Mucosa of descending colon (tissue), 3 donors: ENCODE results near the gene GPD2. TPM values are rescaled to one million over a fixed set of nuclear protein-coding genes. Genes with fewer than 3 reads are reported as not detected.

Experiments used
- ATAC-seq: fragments of 200-7000 bp; cut with Tn5 transposase; one replicate; pipeline ENCODE4 v1.9.1; 2020; ENCODE audit warnings: mild to moderate bottlenecking, moderate library complexity
- DNase-seq, 3 donors: peaks; one replicate each; pipeline ENCODE4 v3.0.0-alpha.2; 2020
- H3K36me3 ChIP-seq: fragments of 200-600 bp; one replicate; pipeline ENCODE4 v1.8.0; 2021; ENCODE audit warnings: low read depth, mild to moderate bottlenecking
- H3K4me1 ChIP-seq: fragments of 200-600 bp; one replicate; pipeline ENCODE4 v1.8.0; 2021; ENCODE audit warnings: low read depth, mild to moderate bottlenecking
- H3K4me3 ChIP-seq: fragments of 200-600 bp; one replicate; pipeline ENCODE4 v1.8.0; 2021; ENCODE audit warnings: mild to moderate bottlenecking
- H3K9me3 ChIP-seq: fragments of 200-600 bp; one replicate; pipeline ENCODE4 v1.8.0; 2021; ENCODE audit warnings: mild to moderate bottlenecking
- CTCF ChIP-seq: fragments of 200-600 bp; IDR thresholded peaks from one replicate; pipeline ENCODE4 v1.8.0; 2022; ENCODE audit warnings: antibody characterized with exemption, mild to moderate bottlenecking
- intact Hi-C, 2 donors: fragments of 100-400 bp; cut with DNase I in 1 of 2; cut with micrococcal nuclease in 1 of 2; formaldehyde crosslinking; loops; one replicate each; pipeline versions ENCODE4 v1.11.0 to v1.11.1; 2022; cut with DNase I, micrococcal nuclease
- total RNA-seq, 3 donors: library from RNA; stranded (reverse); fragmentation: NEBNext Ultra II Directional in 2 of 3; extraction: Animal tissue kit (Norgen Biotek cat#: 25700) in 2 of 3; gene quantifications; one replicate each; pipeline versions ENCODE4 v1.2.1 to v1.2.4, GENCODE V29; 2021 to 2023
- donor health status: DM: no; HTN: no; CAD: no; lungs with moderate emphysema.
- donor health status: DM: no; HTN: no; CAD: no.
- donor health status: DM: no; HTN: yes; CAD: no.

Gene GPD2
- total RNA-seq, 3 donors from 2014 or later = 42.9 to 83.5 (median 77.9) TPM

GRCh38 chr2:156565066-156565710, 129.0 kb downstream of the GPD2 start:
- no peak for TF ChIP-seq CTCF
- no peak for ATAC-seq
- H3K4me1 ChIP-seq = no peaks in the 10 kb centered on the region
- no peaks in the 10 kb centered on the region for H3K9me3 ChIP-seq
- no peak for DNase-seq
- intact Hi-C loops = no loop called here
- no peaks in the 10 kb centered on the region for H3K36me3 ChIP-seq
- H3K4me3 ChIP-seq = no peak overlapping the region

- Histone ChIP-seq H3K4me3 (no peak overlapping the region), H3K4me1 (no peaks in the 10 kb centered on the region), H3K36me3 (no peaks in the 10 kb centered on the region), H3K9me3 (no peaks in the 10 kb centered on the region)
- intact Hi-C loops = no loop called here
- no peak for ATAC-seq
- DNase-seq = no peak
- no peak for TF ChIP-seq CTCF
These were observed 137.5 kb downstream of the GPD2 start for GRCh38 chr2:156573710-156574109.

GRCh38 chr2:156574112-156574511, 137.9 kb downstream of the GPD2 start:
- H3K4me3 ChIP-seq = no peak overlapping the region
- intact Hi-C loops = no loop called here
- no peaks in the 10 kb centered on the region for H3K9me3 ChIP-seq
- DNase-seq (no peak), ATAC-seq (no peak)
- H3K36me3 ChIP-seq = no peaks in the 10 kb centered on the region
- no peak for TF ChIP-seq CTCF
- no peaks in the 10 kb centered on the region for H3K4me1 ChIP-seq

- no peaks in the 10 kb centered on the region for H3K9me3 ChIP-seq
- TF ChIP-seq CTCF = no peak
- H3K4me1 ChIP-seq = no peaks in the 10 kb centered on the region
- intact Hi-C loops = no loop called here
- DNase-seq = no peak
- H3K4me3 ChIP-seq = no peak overlapping the region
- no peaks in the 10 kb centered on the region for H3K36me3 ChIP-seq
- no peak for ATAC-seq
These were observed 139.8 kb downstream of the GPD2 start for GRCh38 chr2:156576005-156576404.

- Histone ChIP-seq H3K4me1 (no peaks in the 10 kb centered on the region), H3K4me3 (no peak overlapping the region), H3K36me3 (no peaks in the 10 kb centered on the region), H3K9me3 (no peaks in the 10 kb centered on the region)
- TF ChIP-seq CTCF = no peak
- no peak for ATAC-seq
- DNase-seq = no peak
- intact Hi-C loops = no loop called here
These were observed 144.3 kb downstream of the GPD2 start for GRCh38 chr2:156580501-156580900.

- intact Hi-C loops = no loop called here
- no peak for TF ChIP-seq CTCF
- H3K4me3 ChIP-seq = no peak overlapping the region
- H3K4me1 ChIP-seq = no peaks in the 10 kb centered on the region
- H3K36me3 ChIP-seq = no peaks in the 10 kb centered on the region
- DNase-seq (no peak), ATAC-seq (no peak)
- H3K9me3 ChIP-seq = no peaks in the 10 kb centered on the region
These were observed 145.1 kb downstream of the GPD2 start for GRCh38 chr2:156581280-156581679.
